GM23338 (cell line): Measurements from ENCODE around the gene CDH5. TPM values are rescaled to one million over a fixed set of nuclear protein-coding genes. Genes with fewer than 3 reads are reported as not detected.

Experiments
- ATAC-seq: fragments of 200-7000 bp; cut with Tn5 transposase; 3 replicates; pipeline ENCODE4 v1.9.1; 2020
- DNase-seq: peaks from one replicate; pipeline ENCODE4 v3.0.0-alpha.2; 2015; ENCODE audit warnings: low spot score
- H2AFZ ChIP-seq: fragments of 200-600 bp; sonication (generic); 2 replicates; pipeline ENCODE4 v1.8.0; 2016; ENCODE audit warnings: antibody characterized with exemption, mild to moderate bottlenecking, moderate library complexity
- H3F3A ChIP-seq: fragments of 200-600 bp; sonication (generic); replicated peaks from 2 replicates; pipeline ENCODE4 v1.8.0; 2017; ENCODE audit warnings: antibody characterized with exemption, mixed run types, low read depth
- H3K27ac ChIP-seq: fragments of 200-600 bp; sonication (generic); 2 replicates; pipeline ENCODE4 v1.6.1; 2016; ENCODE audit warnings: low read depth
- H3K27me3 ChIP-seq: fragments of 200-600 bp; sonication (generic); 2 replicates; pipeline ENCODE4 v1.8.0; 2016; ENCODE audit warnings: mild to moderate bottlenecking, mixed run types, moderate library complexity; ENCODE audit not compliant: insufficient read depth
- H3K36me3 ChIP-seq: fragments of 200-600 bp; sonication (generic); 2 replicates; pipeline ENCODE4 v1.8.0; 2016; ENCODE audit warnings: mild to moderate bottlenecking; ENCODE audit not compliant: insufficient read depth
- H3K4me1 ChIP-seq: fragments of 200-600 bp; sonication (generic); 2 replicates; pipeline ENCODE4 v1.8.0; 2016; ENCODE audit warnings: mild to moderate bottlenecking, moderate library complexity; ENCODE audit not compliant: insufficient read depth
- H3K4me2 ChIP-seq: fragments of 200-600 bp; sonication (generic); 2 replicates; pipeline ENCODE4 v1.7.1; 2017; ENCODE audit warnings: mixed run types
- H3K4me3 ChIP-seq: fragments of 200-600 bp; sonication (generic); 2 replicates; pipeline ENCODE4 v1.6.1; 2016; ENCODE audit warnings: mixed run types
- H3K79me2 ChIP-seq: fragments of 200-600 bp; sonication (generic); replicated peaks from 2 replicates; pipeline ENCODE4 v1.8.0; 2017; ENCODE audit warnings: mild to moderate bottlenecking; ENCODE audit not compliant: insufficient read depth
- H3K9me2 ChIP-seq: fragments of 200-600 bp; sonication (generic); 2 replicates; pipeline ENCODE4 v1.8.0; 2017; ENCODE audit not compliant: insufficient read depth
- H4K20me1 ChIP-seq: fragments of 200-600 bp; sonication (generic); replicated peaks from 2 replicates; pipeline ENCODE4 v1.8.0; 2017; ENCODE audit warnings: mild to moderate bottlenecking; ENCODE audit not compliant: insufficient read depth
- H3K27ac Mint-ChIP-seq: 2 replicates; pipeline ENCODE4 v1.8.0; 2020; ENCODE audit warnings: inconsistent platforms, mild to moderate bottlenecking, moderate library complexity, mixed read lengths
- H3K27me3 Mint-ChIP-seq: 3 replicates; pipeline ENCODE4 v1.8.0; 2022; ENCODE audit warnings: low read depth, mild to moderate bottlenecking, moderate library complexity, mixed read lengths, inconsistent platforms; ENCODE audit not compliant: insufficient read depth, poor library complexity
- H3K36me3 Mint-ChIP-seq: 3 replicates; pipeline ENCODE4 v1.8.0; 2021; ENCODE audit warnings: low read depth, mild to moderate bottlenecking, inconsistent platforms, moderate library complexity, mixed read lengths
- H3K4me1 Mint-ChIP-seq: 3 replicates; pipeline ENCODE4 v1.8.0; 2020; ENCODE audit warnings: mild to moderate bottlenecking, inconsistent platforms, mixed read lengths
- H3K4me3 Mint-ChIP-seq: 3 replicates; pipeline ENCODE4 v1.8.0; 2021; ENCODE audit warnings: moderate library complexity, mild to moderate bottlenecking, inconsistent platforms, mixed read lengths
- H3K9me3 Mint-ChIP-seq: 3 replicates; pipeline ENCODE4 v1.8.0; 2020; ENCODE audit warnings: moderate library complexity, mild to moderate bottlenecking, inconsistent platforms, mixed read lengths
- CREB1 ChIP-seq: fragments of 250-450 bp; sonication (Bioruptor Pico); IDR thresholded peaks from 2 replicates; pipeline ENCODE4 v1.5.0; 2020; ENCODE audit warnings: low read depth, mild to moderate bottlenecking, moderate library complexity
- EZH2 ChIP-seq: fragments of 200-600 bp; sonication (generic); IDR thresholded peaks from one replicate; pipeline ENCODE4 v1.8.0; 2017; ENCODE audit warnings: antibody characterized with exemption, mild to moderate bottlenecking, low read depth; ENCODE audit not compliant: unreplicated experiment
- EZH2phosphoT487 ChIP-seq: fragments of 200-600 bp; sonication (generic); IDR thresholded peaks from one replicate; pipeline ENCODE4 v1.8.1; 2018; ENCODE audit warnings: antibody characterized with exemption; ENCODE audit not compliant: unreplicated experiment
- JUNB ChIP-seq: IDR thresholded peaks from one replicate; pipeline ENCODE4 v1.6.1; 2016; ENCODE audit warnings: antibody characterized with exemption; ENCODE audit not compliant: unreplicated experiment
- NANOG ChIP-seq: IDR thresholded peaks from 2 replicates; pipeline ENCODE4 v1.6.1; 2016; ENCODE audit warnings: antibody characterized with exemption, borderline replicate concordance
- POLR2AphosphoS5 ChIP-seq: IDR thresholded peaks from 2 replicates; pipeline ENCODE4 v1.6.1; 2016; ENCODE audit warnings: antibody characterized with exemption, low read depth
- STAT1 ChIP-seq: IDR thresholded peaks from one replicate; pipeline ENCODE4 v1.6.1; 2016; ENCODE audit warnings: antibody characterized with exemption; ENCODE audit not compliant: unreplicated experiment
- ZNF114 ChIP-seq: fragments of 250-450 bp; sonication (Bioruptor Pico); IDR thresholded peaks from 2 replicates; pipeline ENCODE4 v1.5.0; 2020; ENCODE audit warnings: mild to moderate bottlenecking, moderate library complexity
- ZNF331 ChIP-seq: fragments of 250-450 bp; sonication (Bioruptor Pico); IDR thresholded peaks from 2 replicates; pipeline ENCODE4 v1.5.0; 2020; ENCODE audit warnings: low read depth, mild to moderate bottlenecking, moderate library complexity
- polyA plus RNA-seq: library from polyadenylated mRNA; unstranded; fragments of >200 nt; fragmentation: Nextera tagmentation; extraction: Ambion mirVana; gene quantifications from 2 replicates; pipeline ENCODE4 v1.2.1, GENCODE V29; 2016
- total RNA-seq: library from RNA; depleted of rRNA; stranded (reverse); fragments of >200 nt; shearing (Covaris generic); gene quantifications from 2 replicates; pipeline ENCODE4 v1.2.3, GENCODE V29; 2014
- TF ChIP-seq, protein P1 (sequence below): fragments of 250-450 bp; sonication (Bioruptor Pico); IDR thresholded peaks from 2 replicates; pipeline ENCODE4 v1.5.0; 2020; ENCODE audit warnings: mild to moderate bottlenecking, moderate library complexity
- TF ChIP-seq, protein P2 (sequence below): IDR thresholded peaks from one replicate; pipeline ENCODE4 v1.6.1; 2018; ENCODE audit warnings: antibody characterized with exemption; ENCODE audit not compliant: unreplicated experiment
- TF ChIP-seq, protein P3 (sequence below), 2 experiments: fragments of 200-600 bp in 1 of 2; sonication (generic) in 1 of 2; conservative IDR thresholded peaks; 2 replicates each; pipeline versions ENCODE4 v1.5.1 to v1.6.1; 2016 to 2017; ENCODE audit warnings: antibody characterized with exemption in 2 of 2, low read depth in 2 of 2, mild to moderate bottlenecking in 2 of 2, moderate library complexity in 1 of 2
- TF ChIP-seq, protein P4 (sequence below): IDR thresholded peaks from 2 replicates; pipeline ENCODE4 v1.6.1; 2016; ENCODE audit warnings: antibody characterized with exemption

Gene CDH5
- total and polyA plus RNA-seq, 2 experiments from 2014 or later, result 0.18 TPM; not detected in 1

DNA sequence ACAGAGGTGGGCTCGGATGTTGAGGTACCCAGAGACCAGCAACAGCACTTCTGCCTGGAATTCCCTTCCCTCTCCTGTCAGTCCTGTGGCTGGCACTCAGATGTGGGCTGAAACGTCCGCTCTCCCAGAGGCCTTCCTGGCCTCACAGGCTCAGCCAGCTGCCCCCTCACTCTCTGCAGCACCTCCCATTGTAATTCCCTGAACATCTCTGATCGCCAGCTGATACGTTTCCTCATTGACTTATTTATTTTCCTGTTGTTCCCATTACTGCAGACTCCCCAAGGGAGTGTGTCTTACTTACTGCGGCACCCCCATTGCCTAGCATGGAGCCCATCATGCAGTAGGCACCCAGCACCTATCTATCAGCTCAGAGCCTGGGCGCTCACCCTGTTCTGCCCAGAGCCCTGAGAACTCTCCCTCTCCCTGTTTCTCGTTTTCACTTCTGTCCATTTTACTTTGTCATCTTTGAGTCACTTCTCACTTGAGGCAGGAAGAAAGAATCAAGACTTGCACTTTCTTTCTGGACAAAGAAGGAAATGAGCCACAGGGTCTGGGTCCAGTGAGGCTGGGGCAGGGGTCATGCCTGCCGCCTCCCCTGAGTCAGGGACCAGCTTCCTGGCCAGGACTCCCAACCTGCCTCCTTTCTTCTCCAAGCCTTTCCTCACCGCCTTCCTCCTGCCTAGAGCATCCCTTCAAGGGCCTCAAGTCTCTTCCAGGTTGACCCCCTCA is 10.2 kb downstream of the CDH5 start (continued):
- TF ChIP-seq, protein P1, sequence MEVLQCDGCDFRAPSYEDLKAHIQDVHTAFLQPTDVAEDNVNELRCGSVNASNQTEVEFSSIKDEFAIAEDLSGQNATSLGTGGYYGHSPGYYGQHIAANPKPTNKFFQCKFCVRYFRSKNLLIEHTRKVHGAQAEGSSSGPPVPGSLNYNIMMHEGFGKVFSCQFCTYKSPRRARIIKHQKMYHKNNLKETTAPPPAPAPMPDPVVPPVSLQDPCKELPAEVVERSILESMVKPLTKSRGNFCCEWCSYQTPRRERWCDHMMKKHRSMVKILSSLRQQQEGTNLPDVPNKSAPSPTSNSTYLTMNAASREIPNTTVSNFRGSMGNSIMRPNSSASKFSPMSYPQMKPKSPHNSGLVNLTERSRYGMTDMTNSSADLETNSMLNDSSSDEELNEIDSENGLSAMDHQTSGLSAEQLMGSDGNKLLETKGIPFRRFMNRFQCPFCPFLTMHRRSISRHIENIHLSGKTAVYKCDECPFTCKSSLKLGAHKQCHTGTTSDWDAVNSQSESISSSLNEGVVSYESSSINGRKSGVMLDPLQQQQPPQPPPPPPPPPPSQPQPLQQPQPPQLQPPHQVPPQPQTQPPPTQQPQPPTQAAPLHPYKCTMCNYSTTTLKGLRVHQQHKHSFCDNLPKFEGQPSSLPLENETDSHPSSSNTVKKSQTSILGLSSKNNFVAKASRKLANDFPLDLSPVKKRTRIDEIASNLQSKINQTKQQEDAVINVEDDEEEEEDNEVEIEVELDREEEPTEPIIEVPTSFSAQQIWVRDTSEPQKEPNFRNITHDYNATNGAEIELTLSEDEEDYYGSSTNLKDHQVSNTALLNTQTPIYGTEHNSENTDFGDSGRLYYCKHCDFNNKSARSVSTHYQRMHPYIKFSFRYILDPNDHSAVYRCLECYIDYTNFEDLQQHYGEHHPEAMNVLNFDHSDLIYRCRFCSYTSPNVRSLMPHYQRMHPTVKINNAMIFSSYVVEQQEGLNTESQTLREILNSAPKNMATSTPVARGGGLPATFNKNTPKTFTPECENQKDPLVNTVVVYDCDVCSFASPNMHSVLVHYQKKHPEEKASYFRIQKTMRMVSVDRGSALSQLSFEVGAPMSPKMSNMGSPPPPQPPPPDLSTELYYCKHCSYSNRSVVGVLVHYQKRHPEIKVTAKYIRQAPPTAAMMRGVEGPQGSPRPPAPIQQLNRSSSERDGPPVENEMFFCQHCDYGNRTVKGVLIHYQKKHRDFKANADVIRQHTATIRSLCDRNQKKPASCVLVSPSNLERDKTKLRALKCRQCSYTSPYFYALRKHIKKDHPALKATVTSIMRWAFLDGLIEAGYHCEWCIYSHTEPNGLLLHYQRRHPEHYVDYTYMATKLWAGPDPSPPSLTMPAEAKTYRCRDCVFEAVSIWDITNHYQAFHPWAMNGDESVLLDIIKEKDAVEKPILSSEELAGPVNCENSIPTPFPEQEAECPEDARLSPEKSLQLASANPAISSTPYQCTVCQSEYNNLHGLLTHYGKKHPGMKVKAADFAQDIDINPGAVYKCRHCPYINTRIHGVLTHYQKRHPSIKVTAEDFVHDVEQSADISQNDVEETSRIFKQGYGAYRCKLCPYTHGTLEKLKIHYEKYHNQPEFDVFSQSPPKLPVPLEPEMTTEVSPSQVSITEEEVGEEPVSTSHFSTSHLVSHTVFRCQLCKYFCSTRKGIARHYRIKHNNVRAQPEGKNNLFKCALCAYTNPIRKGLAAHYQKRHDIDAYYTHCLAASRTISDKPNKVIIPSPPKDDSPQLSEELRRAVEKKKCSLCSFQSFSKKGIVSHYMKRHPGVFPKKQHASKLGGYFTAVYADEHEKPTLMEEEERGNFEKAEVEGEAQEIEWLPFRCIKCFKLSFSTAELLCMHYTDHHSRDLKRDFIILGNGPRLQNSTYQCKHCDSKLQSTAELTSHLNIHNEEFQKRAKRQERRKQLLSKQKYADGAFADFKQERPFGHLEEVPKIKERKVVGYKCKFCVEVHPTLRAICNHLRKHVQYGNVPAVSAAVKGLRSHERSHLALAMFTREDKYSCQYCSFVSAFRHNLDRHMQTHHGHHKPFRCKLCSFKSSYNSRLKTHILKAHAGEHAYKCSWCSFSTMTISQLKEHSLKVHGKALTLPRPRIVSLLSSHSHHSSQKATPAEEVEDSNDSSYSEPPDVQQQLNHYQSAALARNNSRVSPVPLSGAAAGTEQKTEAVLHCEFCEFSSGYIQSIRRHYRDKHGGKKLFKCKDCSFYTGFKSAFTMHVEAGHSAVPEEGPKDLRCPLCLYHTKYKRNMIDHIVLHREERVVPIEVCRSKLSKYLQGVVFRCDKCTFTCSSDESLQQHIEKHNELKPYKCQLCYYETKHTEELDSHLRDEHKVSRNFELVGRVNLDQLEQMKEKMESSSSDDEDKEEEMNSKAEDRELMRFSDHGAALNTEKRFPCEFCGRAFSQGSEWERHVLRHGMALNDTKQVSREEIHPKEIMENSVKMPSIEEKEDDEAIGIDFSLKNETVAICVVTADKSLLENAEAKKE (CRISPR knock-in tag), result no peak

DNA sequence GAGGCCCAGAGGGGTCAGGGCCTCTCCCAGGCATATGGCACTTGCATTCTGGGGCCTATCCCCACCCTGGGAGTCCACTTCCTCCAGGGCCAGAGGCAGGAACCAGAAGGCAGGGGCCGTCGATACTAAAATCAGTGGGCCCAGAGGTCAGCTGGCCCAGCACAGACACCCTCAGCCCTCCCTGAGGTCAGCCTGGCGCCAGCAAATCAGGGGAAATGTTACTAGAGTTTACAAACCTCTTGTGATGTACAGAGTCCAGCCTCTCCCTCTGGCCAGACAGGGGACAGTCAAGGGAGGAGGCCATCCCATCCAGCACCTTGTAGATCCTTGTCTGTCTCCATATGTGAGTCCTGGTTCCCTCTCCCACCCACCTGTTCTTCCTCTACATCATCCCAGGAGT is 10.8 kb downstream of the CDH5 start:
- ATAC-seq, result no peak
- peaks cover 8% of the 10 kb centered on the region for H3K27me3 Mint-ChIP-seq
- no peak overlapping the region for H3K4me3 ChIP-seq
- no peaks in the 10 kb centered on the region for H4K20me1 ChIP-seq
- H3K27me3 ChIP-seq, result no peaks in the 10 kb centered on the region
- no peak overlapping the region for H3K27ac ChIP-seq
- H3K4me1 ChIP-seq, result no peaks in the 10 kb centered on the region
- no peaks in the 10 kb centered on the region for H3K79me2 ChIP-seq
- no peaks in the 10 kb centered on the region for H3K36me3 ChIP-seq
- H3K27ac Mint-ChIP-seq, result no peak overlapping the region
- 0 out of 2 replicates have a peak, but pooled peaks cover 3% of the 10 kb centered on the region for H3K9me2 ChIP-seq
- H3K4me3 Mint-ChIP-seq, result no peak overlapping the region
- peaks cover 4% of the 10 kb centered on the region; the same call in 2 of the 3 replicates for H3K4me1 Mint-ChIP-seq
- no peaks in the 10 kb centered on the region for H3F3A ChIP-seq
- no peaks in the 10 kb centered on the region; the same call in 2 of the 3 replicates for H3K36me3 Mint-ChIP-seq
- no peak overlapping the region for H2AFZ ChIP-seq
- H3K9me3 Mint-ChIP-seq, result no peaks in the 10 kb centered on the region; the same call in 2 of the 3 replicates
- no peak for DNase-seq
- H3K4me2 ChIP-seq, result no peak overlapping the region
- TF ChIP-seq, protein P2, sequence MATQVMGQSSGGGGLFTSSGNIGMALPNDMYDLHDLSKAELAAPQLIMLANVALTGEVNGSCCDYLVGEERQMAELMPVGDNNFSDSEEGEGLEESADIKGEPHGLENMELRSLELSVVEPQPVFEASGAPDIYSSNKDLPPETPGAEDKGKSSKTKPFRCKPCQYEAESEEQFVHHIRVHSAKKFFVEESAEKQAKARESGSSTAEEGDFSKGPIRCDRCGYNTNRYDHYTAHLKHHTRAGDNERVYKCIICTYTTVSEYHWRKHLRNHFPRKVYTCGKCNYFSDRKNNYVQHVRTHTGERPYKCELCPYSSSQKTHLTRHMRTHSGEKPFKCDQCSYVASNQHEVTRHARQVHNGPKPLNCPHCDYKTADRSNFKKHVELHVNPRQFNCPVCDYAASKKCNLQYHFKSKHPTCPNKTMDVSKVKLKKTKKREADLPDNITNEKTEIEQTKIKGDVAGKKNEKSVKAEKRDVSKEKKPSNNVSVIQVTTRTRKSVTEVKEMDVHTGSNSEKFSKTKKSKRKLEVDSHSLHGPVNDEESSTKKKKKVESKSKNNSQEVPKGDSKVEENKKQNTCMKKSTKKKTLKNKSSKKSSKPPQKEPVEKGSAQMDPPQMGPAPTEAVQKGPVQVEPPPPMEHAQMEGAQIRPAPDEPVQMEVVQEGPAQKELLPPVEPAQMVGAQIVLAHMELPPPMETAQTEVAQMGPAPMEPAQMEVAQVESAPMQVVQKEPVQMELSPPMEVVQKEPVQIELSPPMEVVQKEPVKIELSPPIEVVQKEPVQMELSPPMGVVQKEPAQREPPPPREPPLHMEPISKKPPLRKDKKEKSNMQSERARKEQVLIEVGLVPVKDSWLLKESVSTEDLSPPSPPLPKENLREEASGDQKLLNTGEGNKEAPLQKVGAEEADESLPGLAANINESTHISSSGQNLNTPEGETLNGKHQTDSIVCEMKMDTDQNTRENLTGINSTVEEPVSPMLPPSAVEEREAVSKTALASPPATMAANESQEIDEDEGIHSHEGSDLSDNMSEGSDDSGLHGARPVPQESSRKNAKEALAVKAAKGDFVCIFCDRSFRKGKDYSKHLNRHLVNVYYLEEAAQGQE, result no peak
- TF ChIP-seq POLR2AphosphoS5 (no peak), EZH2phosphoT487 (no peak), NANOG (no peak), ZNF331 (CRISPR knock-in tag) (no peak), ZNF114 (CRISPR knock-in tag) (no peak), STAT1 (no peak), CREB1 (CRISPR knock-in tag) (no peak), EZH2 (no peak), JUNB (no peak)
- TF ChIP-seq, protein P3, sequence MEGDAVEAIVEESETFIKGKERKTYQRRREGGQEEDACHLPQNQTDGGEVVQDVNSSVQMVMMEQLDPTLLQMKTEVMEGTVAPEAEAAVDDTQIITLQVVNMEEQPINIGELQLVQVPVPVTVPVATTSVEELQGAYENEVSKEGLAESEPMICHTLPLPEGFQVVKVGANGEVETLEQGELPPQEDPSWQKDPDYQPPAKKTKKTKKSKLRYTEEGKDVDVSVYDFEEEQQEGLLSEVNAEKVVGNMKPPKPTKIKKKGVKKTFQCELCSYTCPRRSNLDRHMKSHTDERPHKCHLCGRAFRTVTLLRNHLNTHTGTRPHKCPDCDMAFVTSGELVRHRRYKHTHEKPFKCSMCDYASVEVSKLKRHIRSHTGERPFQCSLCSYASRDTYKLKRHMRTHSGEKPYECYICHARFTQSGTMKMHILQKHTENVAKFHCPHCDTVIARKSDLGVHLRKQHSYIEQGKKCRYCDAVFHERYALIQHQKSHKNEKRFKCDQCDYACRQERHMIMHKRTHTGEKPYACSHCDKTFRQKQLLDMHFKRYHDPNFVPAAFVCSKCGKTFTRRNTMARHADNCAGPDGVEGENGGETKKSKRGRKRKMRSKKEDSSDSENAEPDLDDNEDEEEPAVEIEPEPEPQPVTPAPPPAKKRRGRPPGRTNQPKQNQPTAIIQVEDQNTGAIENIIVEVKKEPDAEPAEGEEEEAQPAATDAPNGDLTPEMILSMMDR (conservative IDR thresholded peaks at IDR 0.05; ENCODE audit: low read depth in 2 of 2), result no peak
- TF ChIP-seq, protein P4, sequence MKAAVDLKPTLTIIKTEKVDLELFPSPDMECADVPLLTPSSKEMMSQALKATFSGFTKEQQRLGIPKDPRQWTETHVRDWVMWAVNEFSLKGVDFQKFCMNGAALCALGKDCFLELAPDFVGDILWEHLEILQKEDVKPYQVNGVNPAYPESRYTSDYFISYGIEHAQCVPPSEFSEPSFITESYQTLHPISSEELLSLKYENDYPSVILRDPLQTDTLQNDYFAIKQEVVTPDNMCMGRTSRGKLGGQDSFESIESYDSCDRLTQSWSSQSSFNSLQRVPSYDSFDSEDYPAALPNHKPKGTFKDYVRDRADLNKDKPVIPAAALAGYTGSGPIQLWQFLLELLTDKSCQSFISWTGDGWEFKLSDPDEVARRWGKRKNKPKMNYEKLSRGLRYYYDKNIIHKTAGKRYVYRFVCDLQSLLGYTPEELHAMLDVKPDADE, result no peak
